GM03348 (cell line): ENCODE data around the gene LRRC72.
"Not testable (repeated sequence)": the region's sequence is repeated elsewhere in the genome, so short reads cannot be mapped to it uniquely, and the experiment has no call there.

Experiments used
- DNase-seq: peaks from one replicate; pipeline ENCODE4 v3.0.0; 2012; ENCODE audit warnings: low spot score

LRRC72 gene

DNA sequence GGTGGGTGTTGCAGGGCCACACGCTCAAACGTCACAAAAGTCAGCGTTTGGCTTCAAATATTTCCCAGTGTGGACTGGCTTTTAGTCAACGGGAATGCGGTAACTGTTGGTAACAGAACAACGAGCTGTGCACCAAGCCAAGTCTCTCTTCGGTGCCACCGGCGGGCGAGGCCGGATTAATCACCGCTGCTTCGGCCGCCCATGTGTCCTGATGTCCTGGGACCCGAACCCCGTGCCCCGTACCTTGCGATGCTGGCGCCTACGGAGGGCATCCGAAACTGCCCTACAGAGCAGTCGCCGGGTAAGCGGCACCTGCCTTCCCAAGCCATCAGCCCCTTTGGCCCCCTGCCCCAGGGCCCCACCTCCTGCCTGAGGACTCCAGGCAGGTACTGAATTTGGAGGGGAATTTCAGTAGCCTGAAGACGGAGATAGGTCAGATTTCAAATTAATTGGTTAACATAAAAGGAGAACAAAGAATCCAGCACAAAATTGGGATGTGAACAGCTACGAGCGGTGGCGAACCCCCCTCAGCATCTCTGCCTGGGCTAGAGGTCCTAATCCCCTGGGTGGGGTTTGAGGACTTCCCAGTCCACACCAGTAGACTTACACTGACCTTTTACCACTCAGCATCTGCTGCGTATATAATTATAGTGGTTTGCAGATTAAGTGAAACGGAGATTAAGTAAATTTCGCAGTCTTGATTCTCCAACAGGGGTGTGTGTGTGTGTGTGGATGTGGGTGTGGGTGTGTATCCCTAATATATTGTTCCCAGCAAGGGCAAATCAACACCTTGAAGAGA, at the start of gene LRRC72:
Gene LRRC72, plus strand, starts transcription at position 84 of the 799 bp plus-strand sequence. Its CDS starts 128 bp downstream, at position 212.
- DNase-seq: no peak

DNA sequence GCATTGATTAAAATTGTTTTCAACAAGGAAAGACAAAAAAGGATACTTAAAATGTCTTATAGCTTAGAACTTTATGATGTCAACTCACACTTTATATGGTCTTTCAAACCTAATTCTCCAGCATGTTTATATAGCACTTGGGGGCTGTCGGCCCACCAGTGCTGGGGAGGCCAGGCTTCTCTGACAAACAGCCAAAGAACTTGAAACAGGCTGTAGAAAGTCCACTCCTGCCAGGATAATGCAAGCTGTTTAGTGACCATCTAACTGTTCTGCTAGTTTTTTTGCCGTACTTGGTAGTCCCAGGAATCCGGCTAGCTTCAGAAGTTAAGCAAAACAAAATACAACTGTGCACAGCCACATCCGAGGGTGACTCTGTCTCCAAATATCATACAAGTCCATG, 47.5 kb upstream of the LRRC72 start:
- no peak for DNase-seq

DNA sequence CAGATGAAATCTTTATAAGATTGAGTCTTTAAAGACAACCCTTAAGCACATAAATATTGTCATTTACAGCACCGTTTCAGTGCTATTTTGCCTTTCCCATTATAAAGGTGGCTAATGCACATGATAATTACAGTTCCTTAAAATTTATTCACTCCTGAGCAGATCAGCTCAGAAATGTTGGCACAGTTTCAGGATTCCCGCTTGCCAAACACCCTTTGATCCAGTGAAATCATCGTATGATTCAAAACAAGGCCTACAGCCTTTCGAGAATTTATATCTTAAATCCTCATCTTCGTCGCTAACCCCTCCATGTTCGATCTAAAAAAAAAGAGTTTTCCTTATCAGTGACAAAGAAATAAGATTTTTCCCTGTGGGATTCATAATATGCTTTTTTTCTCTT, 47.0 kb upstream of the LRRC72 start:
- no peak for DNase-seq

DNA sequence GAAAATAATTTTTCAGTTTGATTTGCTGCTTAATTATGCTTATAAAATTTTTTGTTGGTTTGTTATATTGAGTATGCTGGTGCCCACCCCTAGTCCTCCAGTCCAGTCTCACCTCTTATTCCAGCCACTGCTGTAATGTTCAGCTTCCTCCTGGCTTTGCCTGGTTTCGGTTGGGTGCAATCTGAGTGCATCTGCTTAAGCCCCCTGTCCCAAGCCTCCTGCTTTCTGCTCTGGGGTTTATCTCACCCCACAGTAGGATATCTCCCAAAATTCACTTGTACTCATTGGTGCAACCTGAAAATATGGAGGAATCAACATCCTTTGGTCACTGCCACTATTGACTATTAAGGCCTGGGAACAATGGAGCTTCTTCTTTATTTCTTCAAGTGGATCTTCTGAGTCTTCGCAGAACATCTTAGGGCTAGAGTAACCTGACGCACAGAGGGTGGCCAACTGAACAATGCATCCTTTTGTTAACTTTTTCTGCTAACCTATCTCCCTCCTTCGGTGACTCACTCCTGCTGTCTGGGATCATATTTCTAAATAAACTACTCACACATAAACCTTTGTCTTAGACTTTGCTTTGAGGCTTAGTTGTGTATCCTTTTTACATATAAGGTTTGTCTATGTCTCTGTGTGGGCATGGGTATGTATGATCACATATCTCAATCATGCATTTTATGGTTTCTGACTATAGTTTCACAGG, 42.0 kb upstream of the LRRC72 start:
- no peak for DNase-seq

DNA sequence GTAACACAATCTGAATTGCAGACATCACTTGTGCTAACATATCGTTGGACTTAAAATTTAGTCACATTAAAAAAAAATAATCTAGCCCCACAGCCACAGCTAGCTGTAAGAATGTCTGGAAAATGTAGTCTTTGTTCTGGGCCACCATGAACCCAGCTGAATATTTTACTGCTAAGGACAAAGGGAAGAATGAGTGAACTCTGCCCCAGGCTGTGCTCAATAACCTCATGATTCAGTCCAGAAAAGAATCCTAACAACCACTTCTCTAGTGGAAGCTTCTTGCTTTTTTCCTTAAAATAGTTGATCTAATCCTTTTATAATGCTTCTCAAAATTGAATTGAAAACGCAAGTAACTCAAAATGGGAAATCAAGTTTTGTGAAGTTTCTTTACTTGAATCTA, 35.5 kb upstream of the LRRC72 start:
- no peak for DNase-seq

DNA sequence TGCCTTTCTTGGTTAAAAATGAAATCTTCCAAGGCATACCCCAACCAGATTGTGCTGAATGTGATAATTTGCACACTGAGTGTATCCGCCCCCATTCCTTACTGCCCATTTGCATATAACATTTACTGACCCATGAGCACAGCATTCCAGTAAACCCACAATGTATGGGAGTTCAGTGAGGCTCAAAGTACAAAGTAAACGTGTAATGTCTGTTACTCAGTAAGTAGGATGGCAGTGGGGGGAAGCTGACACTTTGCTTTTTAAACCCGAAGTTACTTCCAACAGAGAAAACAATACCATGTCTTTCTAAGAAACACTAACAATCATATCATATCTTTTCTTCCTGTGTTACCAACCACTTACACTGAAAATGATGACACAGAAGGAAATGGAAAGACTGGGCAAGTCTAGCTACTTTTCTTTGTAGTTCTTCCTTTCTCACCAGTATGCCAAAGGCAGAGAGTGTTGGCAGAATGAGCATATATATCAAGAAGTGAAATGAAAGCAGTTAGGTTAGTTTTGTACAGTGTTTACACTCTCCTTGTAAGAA, 34.0 kb upstream of the LRRC72 start:
- no peak for DNase-seq

DNA sequence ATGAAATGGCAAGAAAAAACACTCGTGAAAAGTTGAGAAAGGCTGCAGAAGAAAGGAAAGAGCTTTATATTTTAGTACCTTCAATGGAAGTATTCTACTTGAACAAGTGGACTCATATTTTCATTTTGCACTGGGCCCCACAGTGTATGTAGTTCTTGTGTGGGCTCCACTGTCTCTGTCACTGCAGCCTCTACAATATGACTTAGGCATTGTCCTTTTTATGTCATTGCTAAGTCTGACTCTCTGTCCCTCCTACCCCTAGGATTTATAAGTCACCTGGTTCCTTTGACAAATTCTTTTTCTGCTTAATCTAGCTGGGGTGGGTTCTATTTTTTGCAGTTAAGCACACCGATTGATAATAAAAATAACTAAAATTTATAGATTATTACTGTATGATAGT, 33.4 kb upstream of the LRRC72 start:
- DNase-seq: no peak

DNA sequence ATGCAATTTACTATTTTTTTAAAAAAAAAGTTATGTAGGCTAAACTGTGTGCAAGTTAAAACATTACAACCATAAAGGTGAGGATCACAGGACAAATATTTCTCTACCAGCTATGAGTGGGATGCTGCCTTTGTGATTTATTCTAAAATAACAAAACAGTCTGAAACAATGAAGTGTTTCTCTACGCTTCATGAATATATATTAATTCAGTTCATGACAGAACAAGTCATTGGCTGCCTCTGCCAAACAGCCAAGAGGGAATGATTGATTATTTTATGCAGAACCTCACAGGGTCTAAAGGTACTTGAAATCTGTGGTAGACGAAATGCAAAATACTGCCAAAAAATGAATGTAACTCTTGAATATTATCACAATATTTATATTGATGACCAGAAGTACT, 32.1 kb upstream of the LRRC72 start:
- no peak for DNase-seq

DNA sequence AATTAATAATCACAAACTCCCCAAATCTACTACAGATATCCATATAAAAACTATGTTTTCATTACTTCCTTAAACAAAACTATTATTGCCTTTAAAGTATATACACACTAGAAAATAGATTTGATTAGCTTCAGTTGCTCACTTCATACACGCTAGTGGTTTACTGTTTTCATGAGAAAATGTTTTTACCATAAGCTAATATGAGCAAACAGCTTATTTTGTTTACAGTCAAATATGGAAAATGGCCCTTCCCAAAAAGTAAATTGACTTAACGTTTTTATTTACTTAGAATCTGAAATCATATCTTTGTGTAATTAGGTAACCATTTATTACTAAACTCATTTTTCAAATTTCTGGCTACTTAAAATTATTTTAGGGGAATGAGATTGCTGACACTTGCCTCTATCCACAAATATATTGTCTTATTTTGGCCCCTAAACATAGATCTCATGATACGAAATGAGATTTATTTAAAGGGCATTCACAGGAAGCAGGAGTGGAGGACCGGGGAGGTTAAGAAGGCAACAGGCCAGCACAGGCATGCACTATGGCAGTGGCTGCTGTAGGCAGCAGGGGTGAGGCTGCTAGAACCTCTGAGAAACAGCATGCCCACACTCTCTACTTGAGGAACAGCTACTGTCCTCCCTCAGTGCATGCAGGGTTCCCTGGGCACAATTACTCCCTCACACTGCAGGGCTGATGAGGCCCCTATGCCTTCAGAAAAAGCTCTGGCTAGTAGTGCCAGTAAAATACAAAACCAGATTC, 31.5 kb upstream of the LRRC72 start:
- DNase-seq: no peak

DNA sequence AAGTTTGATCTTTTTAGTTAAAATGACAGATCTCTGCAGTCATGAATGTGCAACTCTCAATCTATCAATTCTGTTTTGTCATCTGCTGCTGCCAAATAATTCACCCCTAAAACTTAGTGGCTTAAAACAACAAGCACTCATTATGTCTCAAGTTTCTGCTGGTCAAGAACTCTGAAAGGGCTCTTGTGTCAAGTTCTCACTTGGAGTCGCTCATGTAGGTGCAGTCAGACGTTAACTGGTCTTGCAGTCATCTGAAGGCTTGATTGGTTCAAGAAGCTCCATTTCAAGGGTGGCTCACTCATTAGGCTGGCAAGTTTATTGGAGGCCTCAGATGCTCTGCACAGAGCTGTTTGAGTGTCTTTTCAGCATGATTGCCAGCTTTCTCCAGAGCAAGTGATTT, 28.5 kb upstream of the LRRC72 start:
- no peak for DNase-seq

DNA sequence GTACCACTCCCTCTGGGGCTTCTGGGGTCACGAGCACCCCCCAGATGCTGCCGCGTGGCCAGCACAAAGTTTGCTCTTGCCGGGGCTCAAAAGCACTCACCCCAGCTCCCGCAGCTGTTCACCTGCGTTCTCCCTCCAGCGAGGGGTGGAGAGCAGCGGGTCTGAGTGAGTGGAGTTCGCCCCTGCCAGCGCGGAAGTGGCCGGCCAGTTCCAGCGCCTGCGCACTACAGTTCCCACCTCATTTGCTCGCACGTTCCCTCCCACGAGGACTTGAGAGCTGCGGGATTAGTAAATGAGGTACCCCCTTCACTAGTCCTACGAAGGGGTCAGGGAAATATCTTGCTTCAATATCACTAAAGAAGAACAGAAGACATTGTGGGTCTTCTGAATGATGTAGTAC, 24.3 kb upstream of the LRRC72 start:
- DNase-seq: no peak

DNA sequence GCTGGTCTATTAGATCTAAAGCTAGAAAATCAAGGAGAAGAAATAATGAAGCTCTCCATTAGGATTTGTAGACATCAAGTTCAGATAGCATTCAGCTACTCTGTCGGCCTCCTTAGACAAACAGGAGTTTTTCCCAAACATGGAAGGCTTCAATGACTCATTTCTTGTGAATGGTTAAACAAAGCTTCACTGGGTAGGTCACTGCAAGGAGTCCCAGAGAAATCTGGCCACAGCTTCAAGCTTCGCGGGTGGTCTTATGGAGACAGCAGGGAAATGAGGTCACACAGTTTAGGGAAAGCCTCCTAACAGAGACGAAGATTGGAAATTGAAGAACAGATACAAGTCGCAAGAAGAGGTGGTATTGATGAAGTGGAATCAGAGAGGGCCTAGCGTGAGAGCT, 22.6 kb upstream of the LRRC72 start:
- DNase-seq: no peak

DNA sequence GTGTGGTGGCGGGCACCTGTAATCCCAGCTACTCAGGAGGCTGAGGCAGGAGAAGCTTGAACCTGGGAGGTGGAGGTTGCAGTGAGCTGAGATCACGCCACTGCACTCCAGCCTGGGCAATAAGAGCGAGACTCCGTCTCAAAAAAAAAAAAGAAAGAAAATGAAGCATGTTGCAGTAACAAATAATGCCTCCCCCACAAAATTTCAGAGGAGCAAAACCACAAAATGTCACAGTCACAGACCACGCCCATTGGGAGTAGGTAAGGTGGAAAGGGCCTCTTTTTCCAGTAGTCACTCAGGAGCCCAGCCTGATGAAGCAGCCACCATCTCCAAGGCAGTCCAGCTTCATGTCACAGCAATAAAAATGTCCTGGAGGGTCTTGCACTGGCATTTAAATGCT, 20.2 kb upstream of the LRRC72 start:
- DNase-seq: not testable (repeated sequence)

DNA sequence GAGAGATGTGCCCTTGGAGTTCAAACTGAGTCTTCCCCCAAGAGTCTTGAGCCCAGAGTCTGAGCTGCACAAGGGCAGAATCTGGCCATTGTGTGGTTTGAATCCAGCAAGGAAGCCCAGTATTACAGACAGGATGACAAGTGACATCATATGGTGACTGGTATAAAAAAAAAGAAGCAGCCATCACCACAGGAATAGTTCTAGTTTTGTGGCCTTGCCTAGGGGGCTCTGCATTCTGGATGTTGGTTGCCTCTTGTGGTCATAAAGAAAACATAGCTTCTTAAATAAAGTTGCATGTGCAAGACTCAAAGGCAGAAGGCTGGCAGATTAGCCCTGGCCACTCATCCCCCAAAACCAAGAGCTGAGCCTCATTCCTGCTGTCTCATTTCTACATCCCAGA, 16.8 kb upstream of the LRRC72 start:
- DNase-seq: no peak

DNA sequence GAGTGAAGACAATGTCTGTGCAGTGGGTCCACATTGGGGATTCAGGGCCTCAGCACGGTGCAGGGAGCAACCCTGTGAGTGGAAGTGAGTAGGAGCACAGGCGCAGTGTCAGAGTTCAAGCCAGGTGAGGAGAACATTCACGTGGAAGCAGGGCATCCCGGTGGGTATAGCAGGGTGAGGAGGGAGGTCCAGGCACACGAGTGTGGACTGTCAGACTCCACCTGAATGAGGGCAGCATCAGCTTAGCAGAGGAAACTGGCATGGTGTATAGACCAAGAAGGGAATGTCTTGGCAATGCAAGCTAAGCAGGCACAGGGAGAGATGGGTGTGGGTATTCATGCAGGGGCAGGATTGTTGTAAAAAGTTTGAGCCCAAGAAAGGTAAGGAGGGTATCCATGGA, 15.3 kb upstream of the LRRC72 start:
- DNase-seq: no peak

DNA sequence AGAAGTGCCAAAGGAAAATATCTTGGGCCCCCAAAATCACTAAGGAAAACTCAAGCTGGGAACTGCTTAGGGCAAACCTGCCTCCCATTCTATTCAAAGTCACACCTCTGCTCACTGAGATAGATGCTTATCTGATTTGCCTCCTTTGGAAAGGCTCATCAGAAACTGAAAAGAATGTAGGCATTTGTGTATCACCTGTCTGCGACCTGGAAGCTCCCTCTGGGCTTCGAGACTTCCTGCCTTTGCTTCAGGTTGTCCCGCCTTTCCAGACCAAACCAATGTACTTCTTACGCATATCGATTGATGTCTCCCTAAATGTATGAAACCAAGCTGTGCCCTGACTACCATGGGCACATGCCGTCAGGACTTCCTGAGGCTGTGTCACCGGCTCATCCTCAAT, 14.5 kb upstream of the LRRC72 start:
- DNase-seq: no peak

DNA sequence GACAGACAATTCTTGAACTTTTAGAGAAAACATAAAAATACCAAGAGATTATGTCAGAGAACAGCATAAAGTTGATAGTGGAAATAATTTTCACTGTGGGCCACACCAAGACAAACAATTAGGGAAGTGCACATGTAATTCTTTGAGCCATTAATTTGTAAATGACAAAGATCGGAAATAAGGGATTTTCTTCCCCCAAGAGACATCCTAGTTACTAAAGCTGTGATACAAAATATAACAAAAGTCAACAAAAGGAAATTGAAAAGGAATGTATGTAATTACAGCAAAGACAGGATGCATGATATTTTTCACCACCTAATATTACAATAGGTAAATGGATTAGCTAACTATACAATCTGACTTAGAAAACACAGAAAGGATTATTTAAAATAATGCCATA, 12.4 kb upstream of the LRRC72 start:
- no peak for DNase-seq

DNA sequence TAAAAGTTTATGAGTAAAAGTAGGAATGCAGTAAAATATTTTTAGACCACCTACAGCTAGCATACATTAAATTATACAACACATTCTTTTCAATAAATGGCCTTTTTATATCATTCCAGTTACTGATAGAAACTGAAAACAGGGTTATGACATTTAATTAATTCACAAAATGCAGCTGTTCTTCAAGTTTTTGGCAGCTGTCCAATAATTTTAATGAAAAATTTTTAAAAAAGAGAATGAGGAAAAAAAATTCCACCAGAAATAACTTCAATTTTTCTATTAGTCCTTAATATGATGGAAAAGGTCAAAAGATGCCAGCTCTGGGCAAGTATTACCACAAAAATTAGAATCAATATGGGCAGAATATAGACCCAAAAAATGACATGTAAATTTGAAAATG, 11.9 kb upstream of the LRRC72 start:
- DNase-seq: no peak

DNA sequence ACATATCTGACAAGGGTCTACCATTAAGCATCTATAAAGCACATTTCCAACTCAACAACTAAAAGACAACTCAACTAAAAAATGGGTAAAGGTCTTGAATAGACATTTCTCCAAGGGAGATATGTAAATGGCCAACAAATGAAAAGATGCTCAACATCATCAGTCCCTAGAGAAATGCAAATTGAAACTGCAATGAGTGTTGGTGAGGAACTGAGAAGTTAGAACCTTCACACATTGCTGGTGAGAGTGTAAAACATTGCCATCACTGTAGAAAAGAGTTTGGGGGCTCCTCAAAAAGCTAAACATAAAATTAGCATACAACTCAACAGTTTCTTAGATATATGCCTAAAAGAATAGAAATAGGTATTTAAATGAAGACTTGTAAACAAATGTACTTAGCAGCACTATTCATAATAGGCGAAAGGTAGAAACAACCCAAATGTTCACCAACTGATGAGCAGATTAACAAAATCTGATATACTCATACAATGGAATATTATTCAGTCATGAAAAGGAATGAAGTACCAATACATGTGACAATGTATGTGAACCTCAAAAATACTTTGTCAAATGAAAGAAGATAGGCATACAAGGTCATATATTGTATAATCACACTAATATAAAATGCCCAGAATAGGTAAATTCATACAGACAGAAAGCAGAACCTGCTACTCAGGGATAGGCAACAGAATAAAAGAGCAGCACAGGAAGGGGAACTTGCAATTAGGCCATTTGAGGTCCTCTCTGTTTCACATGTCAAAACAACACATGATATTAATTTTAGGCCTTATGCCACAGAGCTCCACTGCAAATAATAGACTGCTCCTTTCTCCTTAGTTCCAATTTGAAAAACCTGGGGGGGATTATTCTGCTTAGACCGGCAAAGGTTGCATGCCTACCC, 10.6 kb upstream of the LRRC72 start:
- no peak for DNase-seq

DNA sequence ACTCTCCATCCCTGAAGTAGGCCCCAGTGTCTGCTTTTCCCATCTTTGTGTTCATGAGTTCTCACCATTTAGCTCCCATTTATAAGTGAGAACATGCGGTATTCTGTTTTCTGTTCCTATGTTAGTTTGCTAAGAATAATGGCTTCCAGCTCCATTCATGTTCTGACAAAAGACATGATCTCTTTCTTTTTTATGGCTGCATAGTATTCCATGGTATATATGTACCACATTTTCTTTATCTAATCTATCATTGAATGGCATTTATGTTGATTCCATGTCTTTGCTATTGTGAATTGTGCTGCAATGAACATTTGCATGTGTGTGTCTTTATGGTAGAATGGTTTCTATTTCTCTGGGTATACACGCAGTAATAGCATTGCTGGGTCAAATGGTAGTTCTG, 6.6 kb upstream of the LRRC72 start:
- DNase-seq: not testable (repeated sequence)

DNA sequence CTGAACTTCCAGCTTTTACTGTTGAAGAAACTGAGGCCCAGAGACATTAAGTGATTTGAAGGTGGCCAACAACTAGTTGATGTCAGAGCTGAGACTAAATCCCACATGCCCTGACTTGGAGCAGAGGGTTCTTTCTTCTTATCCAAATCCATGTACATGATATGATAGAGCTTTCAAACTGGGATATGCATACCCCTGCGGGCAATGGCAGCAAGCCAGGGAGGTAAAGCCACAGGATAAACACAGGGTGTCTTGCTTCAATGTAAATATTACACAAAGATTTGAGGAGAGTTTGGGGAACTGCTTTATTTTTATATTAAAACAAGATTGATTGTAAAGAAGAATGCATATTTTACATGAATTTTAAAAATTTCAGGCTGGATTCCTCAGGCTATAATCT, 2.3 kb upstream of the LRRC72 start:
- DNase-seq: no peak

DNA sequence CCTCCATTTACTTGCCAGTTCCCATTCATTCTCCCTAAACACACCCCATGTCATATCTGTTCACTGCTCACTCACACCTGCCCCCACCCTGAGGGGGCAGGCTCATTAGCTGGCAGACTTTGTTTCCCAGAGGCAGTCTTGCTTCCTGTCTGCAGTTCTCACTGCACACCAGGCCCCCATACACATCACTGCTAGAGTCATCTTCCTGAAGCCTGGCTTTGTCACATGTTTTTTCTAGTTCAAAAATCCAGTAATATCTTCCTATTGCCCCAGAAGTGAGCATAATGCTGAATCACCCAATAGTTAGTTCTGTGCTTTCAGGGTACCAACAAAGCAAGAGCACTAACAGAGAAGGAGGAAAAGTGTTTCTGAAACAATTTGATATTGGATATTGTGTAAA, 1.9 kb downstream of the LRRC72 start:
- DNase-seq: no peak
